HUES6 (cell line): ENCODE results near the gene CYP4F2.
"Not testable (repeated sequence)": the region's sequence is repeated elsewhere in the genome, so short reads cannot be mapped to it uniquely, and the experiment has no call there.

Experiments
- H3K27ac ChIP-seq: 2 replicates; pipeline ENCODE4 v1.7.0; 2013; ENCODE audit warnings: low read depth, mild to moderate bottlenecking, low read length, inconsistent platforms
- H3K27me3 ChIP-seq: 2 replicates; pipeline ENCODE4 v1.6.1; 2013; ENCODE audit warnings: low read length; ENCODE audit not compliant: control insufficient read depth, insufficient read depth
- H3K36me3 ChIP-seq: 2 replicates; pipeline ENCODE4 v1.6.1; 2013; ENCODE audit warnings: low read length; ENCODE audit not compliant: control insufficient read depth, insufficient read depth
- H3K4me1 ChIP-seq: 2 replicates; pipeline ENCODE4 v1.6.1; 2013; ENCODE audit warnings: low read length; ENCODE audit not compliant: control insufficient read depth, insufficient read depth
- H3K4me3 ChIP-seq: 2 replicates; pipeline ENCODE4 v1.5.1; 2013; ENCODE audit warnings: low read depth, low read length
- H3K9ac ChIP-seq: one replicate; pipeline ENCODE4 v1.6.1; 2013; ENCODE audit warnings: mild to moderate bottlenecking, low read length
- H3K9me3 ChIP-seq: 2 replicates; pipeline ENCODE4 v1.6.1; 2013; ENCODE audit warnings: low read depth, low read length; ENCODE audit not compliant: control insufficient read depth, insufficient read depth

CYP4F2 gene

GRCh38 chr19:15897738-15898276 is at the start of gene CYP4F2:
Gene CYP4F2 (minus strand): TSS chr19:15898074. CDS start chr19:15897611, 463 bp downstream.
- no peak within 1 kb of the TSS for H3K9ac ChIP-seq
- H3K9me3 ChIP-seq = peaks cover 8% of the 10 kb centered on the region; the same call in 1 of the 2 replicates
- no peaks in the 10 kb centered on the region for H3K4me1 ChIP-seq
- no peak within 1 kb of the TSS for H3K4me3 ChIP-seq
- H3K36me3 ChIP-seq = no peaks in the 10 kb centered on the region
- peaks cover 12% of the 10 kb centered on the region for H3K27me3 ChIP-seq
- H3K27ac ChIP-seq = no peak within 1 kb of the TSS

DNA sequence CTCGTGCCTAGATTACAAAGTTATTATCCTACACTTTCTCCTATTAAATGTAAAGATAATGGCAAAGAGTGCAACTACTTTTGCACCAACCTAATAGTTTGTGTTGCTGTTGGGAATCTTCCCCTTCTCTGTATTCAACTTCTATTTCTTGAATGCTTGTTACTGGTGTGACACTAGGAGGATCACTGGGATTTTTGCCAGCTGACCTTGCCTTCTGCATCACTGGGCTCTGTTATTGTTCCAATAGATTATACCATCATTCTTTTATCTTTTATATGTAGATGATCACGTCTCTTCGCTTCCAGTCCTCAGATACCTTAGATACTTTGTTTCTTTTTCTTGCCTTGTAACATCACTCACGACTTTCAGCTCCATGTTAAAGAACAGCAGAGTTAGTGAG is 47.4 kb upstream of the CYP4F2 start:
- peaks cover 31% of the 10 kb centered on the region for H3K9me3 ChIP-seq

GRCh38 chr19:15944401-15944800 is 46.5 kb upstream of the CYP4F2 start:
- Histone ChIP-seq H3K27me3 (peaks cover 9% of the 10 kb centered on the region; the same call in 1 of the 2 replicates), H3K27ac (no peak overlapping the region), H3K36me3 (no peaks in the 10 kb centered on the region), H3K9ac (no peak overlapping the region), H3K4me3 (no peak overlapping the region), H3K9me3 (peaks cover 37% of the 10 kb centered on the region), H3K4me1 (no peaks in the 10 kb centered on the region)

More for the DNA sequence above, 47.4 kb upstream of the CYP4F2 start:
- Histone ChIP-seq H3K27me3 (peaks cover 6% of the 10 kb centered on the region; the same call in 1 of the 2 replicates), H3K4me3 (no peak overlapping the region), H3K36me3 (no peaks in the 10 kb centered on the region), H3K27ac (no peak overlapping the region), H3K4me1 (no peaks in the 10 kb centered on the region), H3K9ac (no peak overlapping the region)

DNA sequence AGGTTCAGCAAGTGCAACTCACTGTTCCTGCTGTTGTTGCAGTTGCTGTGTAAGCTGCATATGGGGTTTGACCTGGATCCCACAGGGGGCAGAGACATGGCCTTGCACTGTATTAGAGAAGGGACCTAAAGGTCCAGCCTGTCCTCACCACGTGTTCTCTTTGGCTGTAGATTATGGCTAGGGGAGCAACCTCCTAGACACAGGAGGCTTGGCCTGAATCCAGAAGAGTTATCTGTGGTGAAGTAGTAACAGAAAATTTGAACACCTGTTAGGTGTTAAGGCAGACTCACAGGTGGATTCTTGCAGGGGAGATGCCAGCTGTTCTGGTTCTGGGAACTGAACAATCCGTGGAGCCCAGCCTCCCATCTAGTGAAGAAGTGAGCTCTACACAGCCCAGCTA is 39.9 kb upstream of the CYP4F2 start:
- peaks cover 29% of the 10 kb centered on the region for H3K9me3 ChIP-seq

GRCh38 chr19:15936950-15937349 is 39.1 kb upstream of the CYP4F2 start:
- Histone ChIP-seq H3K4me3 (no peak overlapping the region), H3K36me3 (no peaks in the 10 kb centered on the region), H3K9me3 (peaks cover 29% of the 10 kb centered on the region), H3K4me1 (no peaks in the 10 kb centered on the region; the same call in 1 of the 2 replicates), H3K27me3 (peaks cover 51% of the 10 kb centered on the region), H3K27ac (no peak overlapping the region), H3K9ac (no peak overlapping the region)

More for the DNA sequence above, 39.9 kb upstream of the CYP4F2 start:
- Histone ChIP-seq H3K4me1 (no peaks in the 10 kb centered on the region; the same call in 1 of the 2 replicates), H3K27ac (no peak overlapping the region), H3K9ac (no peak overlapping the region), H3K4me3 (no peak overlapping the region), H3K27me3 (peaks cover 51% of the 10 kb centered on the region), H3K36me3 (no peaks in the 10 kb centered on the region)

DNA sequence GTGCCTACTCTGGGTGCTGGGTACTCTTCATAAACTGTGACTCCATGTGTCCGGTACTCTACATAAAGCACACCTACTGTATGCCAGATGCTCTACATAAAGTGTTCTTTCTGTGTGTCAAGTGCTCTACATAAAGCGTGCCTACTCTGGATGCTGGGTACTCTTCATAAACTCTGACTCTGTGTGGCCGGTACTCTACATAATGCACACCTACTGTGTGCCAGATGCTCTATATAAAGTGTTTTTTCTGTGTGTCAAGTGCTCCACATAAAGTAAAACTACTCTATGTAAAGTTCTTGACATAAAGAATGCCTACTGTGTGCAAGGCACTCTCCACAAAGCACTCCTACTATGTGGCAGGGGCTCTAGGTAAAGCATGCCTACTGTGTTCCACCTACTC is 38.3 kb upstream of the CYP4F2 start:
- H3K4me3 ChIP-seq = no peak overlapping the region
- no peak overlapping the region for H3K27ac ChIP-seq
- no peak overlapping the region for H3K9ac ChIP-seq
- H3K27me3 ChIP-seq = peaks cover 54% of the 10 kb centered on the region
- H3K9me3 ChIP-seq = peaks cover 30% of the 10 kb centered on the region
- H3K4me1 ChIP-seq = no peaks in the 10 kb centered on the region; the same call in 1 of the 2 replicates
- H3K36me3 ChIP-seq = no peaks in the 10 kb centered on the region

GRCh38 chr19:15935167-15935702 is 37.4 kb upstream of the CYP4F2 start:
- Histone ChIP-seq H3K27me3 (peaks cover 57% of the 10 kb centered on the region), H3K36me3 (no peaks in the 10 kb centered on the region), H3K27ac (no peak overlapping the region), H3K9me3 (peaks cover 28% of the 10 kb centered on the region), H3K4me3 (no peak overlapping the region), H3K4me1 (no peaks in the 10 kb centered on the region; the same call in 1 of the 2 replicates), H3K9ac (no peak overlapping the region)

DNA sequence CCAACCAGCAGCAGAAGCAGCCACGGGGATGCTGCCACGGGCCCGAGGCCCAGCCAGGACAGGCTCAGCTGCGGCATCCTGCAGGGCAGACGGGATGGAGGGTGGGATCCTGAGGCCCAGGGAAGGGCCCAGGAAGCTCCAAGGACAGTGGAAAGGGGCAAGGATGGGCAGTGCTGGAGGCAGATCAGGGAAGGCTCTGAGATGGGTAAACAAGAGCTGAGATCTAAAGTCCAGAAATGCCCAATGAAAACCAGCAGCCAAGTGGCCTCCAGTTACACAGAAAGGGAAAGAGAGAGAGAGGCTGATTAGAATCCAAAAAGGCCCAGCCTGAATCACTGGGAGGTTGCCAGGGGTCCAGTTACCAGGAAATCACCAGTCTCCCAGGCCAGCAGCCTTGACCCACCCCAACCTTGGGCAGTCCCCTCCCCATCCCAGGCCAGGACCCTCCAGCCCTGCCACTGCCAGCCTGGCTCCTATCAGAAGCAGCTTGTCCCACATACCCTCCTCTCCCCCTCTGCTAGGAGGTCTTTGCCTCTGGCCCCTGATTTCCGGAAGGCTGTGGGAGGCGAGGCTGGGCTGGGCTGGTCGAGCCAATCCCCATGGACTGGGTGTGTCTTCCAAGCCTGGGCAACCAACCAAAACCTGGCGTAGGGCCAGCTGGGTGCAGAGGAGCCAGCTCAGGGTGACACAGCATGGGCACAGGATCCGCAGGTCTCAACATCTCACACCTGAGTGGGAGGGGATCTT is 36.6 kb upstream of the CYP4F2 start, which contains the start of gene CYP4F11:
Gene CYP4F11, minus strand, starts transcription at position 198 of the 747 bp plus-strand sequence. Its CDS starts 121 bp downstream, at position 77.
- no peak within 1 kb of the TSS for H3K9ac ChIP-seq
- H3K36me3 ChIP-seq = no peaks in the 10 kb centered on the region
- no peaks in the 10 kb centered on the region; the same call in 1 of the 2 replicates for H3K4me1 ChIP-seq
- H3K4me3 ChIP-seq = no peak within 1 kb of the TSS; the same call in 1 of the 2 replicates
- H3K9me3 ChIP-seq = peaks cover 21% of the 10 kb centered on the region
- peaks cover 62% of the 10 kb centered on the region for H3K27me3 ChIP-seq
- no peak within 1 kb of the TSS for H3K27ac ChIP-seq

DNA sequence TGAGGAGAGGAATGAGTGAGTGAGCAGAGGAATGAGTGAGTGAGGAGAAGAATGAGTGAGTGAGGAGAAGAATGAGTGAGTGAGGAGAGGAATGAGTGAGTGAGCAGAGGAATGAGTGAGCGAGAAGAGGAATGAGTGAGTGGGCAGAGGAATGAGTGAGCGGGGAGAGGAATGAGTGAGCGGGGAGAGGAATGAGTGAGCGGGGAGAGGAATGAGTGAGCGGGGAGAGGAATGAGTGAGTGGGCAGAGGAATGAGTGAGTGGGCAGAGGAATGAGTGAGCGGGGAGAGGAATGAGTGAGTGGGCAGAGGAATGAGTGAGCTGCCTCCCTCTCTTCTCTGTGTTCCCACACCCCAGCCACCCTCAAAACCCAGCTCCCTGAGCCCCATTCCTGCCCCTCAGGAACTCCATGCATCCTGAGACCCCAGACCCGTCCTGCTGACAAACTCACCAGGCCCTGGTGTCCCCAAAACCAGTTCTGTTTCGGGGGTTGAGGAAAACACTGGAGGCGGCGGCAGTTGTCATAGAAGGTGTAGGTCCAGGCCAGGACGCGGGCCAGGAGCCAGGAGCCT is 36.0 kb upstream of the CYP4F2 start:
- peaks cover 17% of the 10 kb centered on the region for H3K9me3 ChIP-seq

GRCh38 chr19:15928321-15928720 is 30.4 kb upstream of the CYP4F2 start:
- no peak overlapping the region for H3K9ac ChIP-seq
- no peak overlapping the region for H3K27ac ChIP-seq
- H3K27me3 ChIP-seq = peaks cover 65% of the 10 kb centered on the region
- no peaks in the 10 kb centered on the region for H3K36me3 ChIP-seq
- no peak overlapping the region for H3K4me3 ChIP-seq
- peaks cover 5% of the 10 kb centered on the region; the same call in 1 of the 2 replicates for H3K9me3 ChIP-seq
- no peaks in the 10 kb centered on the region for H3K4me1 ChIP-seq

More for the DNA sequence above, 36.0 kb upstream of the CYP4F2 start:
- not testable (repeated sequence) for H3K36me3 ChIP-seq, H3K27ac ChIP-seq, H3K4me1 ChIP-seq, H3K9ac ChIP-seq, H3K4me3 ChIP-seq
- peaks cover 68% of the 10 kb centered on the region for H3K27me3 ChIP-seq
